Left ventricle myocardium superior (tissue), 1 donor: Measurements from ENCODE around the gene IFI27. TPM values are rescaled to one million over a fixed set of nuclear protein-coding genes. Genes with fewer than 3 reads are reported as not detected.

ENCODE experiments used
- ATAC-seq: fragments of 200-7000 bp; cut with Tn5 transposase; one replicate; pipeline ENCODE4 v1.9.1; 2020; ENCODE audit warnings: mild to moderate bottlenecking, moderate library complexity
- DNase-seq: peaks from one replicate; pipeline ENCODE4 v3.0.0-alpha.2; 2020
- intact Hi-C: fragments of 100-400 bp; cut with micrococcal nuclease; formaldehyde crosslinking; loops from one replicate; pipeline ENCODE4 v1.11.0; 2022
- total RNA-seq: library from RNA; stranded (reverse); fragmentation: NEBNext Ultra II Directional; extraction: Animal tissue kit (Norgen Biotek cat#: 25700); gene quantifications from one replicate; pipeline ENCODE4 v1.2.1, GENCODE V29; 2021
- donor health status: DM: no; HTN: yes; CAD: no; lungs with severe emphysema.

The IFI27 gene
- total RNA-seq, 1 donor from 2014 or later: 151 TPM

DNA sequence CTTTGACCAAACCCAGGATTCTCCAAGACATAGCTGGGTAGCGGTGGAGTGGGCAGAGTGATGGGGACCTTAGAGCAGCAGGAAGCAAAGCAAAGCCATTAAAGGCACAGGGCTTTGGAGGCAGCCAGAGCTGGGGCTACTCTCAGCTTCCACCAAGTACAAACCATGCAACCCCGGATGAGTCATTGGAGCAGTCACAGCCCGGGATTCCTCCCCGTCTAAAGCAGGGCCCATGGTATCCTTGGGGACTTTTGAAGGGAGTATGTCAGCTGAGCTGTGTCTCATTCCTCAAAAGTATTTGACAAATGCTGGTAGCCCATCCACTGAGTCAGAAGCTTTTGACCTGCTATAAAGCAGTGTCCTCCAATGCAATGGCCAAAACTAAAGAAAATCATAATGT is 9.7 kb upstream of the IFI27 start:
- DNase-seq (no peak), ATAC-seq (no peak)
- intact Hi-C loops: no loop called here

DNA sequence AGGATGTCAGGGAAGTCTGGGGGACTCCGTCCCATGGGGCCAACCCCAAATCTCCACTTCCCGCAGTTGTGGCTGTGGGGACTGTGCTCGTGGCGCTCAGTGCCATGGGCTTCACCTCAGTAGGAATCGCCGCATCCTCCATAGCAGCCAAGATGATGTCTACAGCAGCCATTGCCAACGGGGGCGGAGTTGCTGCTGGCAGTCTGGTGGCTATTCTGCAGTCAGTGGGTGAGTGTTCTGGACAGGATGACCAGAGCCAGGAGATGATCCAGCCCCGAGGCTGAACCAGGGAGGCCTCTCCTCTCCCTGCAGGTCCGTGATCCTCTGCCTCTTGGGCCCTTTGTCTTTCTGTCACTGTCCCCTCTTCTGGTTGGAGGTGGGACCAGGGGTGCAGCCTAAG is 8.8 kb upstream of the IFI27 start:
- intact Hi-C loops: no loop called here
- ATAC-seq: no peak
- peak; percentile 47 for DNase-seq

DNA sequence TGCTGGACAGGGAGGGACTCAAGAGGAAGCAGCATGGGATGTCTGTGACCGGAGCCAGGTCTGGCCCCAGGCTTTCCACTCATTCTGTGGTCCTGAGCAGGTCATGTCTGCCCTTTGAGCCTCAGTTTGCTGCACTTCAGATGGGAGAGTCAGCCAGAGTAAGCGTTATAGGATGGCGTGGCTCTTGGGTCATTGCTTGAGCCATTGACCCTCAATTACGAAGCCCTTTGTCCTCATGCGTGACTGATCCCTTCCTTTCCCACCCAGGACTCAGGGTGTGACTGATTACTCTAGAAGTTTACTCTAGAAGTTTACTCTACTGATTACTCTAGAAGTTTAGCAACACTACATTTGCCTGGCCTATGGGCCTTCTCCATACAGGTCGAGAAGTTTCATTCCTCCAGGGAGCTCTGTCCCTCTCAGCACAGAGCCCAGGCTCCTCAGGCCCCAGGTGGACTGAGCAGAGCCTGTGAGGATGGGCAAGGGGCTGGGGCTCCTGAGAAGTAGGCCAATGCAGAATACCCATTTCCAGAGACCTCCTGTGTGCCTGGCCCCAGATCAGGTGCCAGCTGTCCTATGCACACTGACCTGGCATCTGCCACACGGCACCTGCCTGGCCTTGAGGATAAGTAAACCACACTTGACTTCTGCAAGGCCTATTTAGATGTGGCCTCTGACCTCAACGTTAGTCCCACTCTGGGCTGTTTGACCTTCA is 7.6 kb upstream of the IFI27 start:
- intact Hi-C loops: no loop called here
- no peak for DNase-seq
- no peak for ATAC-seq

DNA sequence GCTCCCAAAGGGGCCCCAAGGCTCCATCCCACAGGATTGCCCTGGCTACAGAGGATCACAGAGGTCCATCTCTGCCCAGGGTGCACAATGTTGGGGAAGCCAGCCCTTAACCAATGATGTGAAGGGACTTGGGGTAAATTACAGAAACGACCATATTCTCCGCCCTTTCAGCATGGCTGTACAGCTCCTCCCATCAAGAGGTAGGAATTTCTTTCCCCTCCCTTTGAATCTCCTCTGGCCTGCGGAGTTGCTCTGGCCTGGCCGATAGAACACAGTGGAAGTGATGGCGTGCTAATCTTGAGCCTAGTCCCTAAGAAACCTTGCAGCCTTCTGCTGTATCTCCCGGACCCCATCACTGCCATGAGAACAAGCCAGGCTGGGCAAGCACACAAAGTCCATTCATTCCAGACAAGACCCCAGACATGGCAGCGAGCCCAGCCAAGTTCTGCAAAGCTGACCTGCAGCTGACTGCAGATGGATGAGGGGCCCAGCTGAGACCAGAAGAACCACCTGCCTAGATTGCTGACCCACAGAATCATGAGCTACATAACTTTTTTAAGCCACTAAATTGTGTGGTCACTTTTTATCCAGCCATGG is 6.9 kb upstream of the IFI27 start:
- intact Hi-C loops: no loop called here
- DNase-seq: no peak
- no peak for ATAC-seq

DNA sequence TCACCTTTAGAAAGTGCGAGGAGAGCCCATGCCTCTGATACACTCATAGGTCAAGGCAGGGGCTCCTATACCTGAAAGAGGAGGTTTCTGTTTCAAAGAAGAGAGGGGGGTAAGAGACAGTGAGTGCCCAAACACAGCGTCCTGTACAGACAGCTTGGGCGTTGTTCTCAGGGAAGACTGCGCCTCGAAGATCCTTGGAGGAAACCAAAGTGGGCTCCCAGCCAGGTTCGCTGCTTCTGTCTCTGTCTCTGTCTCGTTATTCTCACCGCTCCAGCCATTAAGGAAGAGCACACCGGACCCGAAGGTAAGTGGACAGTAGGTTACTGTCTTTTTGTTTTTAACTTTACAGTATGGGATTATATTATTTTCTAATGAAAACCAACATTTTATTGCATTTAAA is 5.8 kb upstream of the IFI27 start:
- DNase-seq (no peak), ATAC-seq (no peak)
- intact Hi-C loops: no loop called here

DNA sequence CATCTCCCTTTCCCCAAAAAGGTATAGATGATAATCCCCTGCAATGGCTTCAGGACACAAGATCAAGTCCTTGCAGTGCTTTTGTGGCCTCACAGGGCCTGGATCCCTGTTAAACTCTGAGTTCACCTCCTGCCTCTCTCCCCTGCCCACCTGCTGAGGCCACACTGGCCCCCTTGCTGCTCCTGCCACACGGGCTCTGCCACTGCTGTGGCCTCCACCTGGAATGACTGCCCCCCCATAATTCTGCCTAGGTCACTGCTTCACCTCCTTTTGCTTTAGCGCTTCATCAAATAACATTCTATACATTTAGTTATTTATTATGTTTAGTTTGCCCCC is 653 bp upstream of the IFI27 start:
- DNase-seq: no peak
- ATAC-seq: no peak
- intact Hi-C loops: no loop called here

DNA sequence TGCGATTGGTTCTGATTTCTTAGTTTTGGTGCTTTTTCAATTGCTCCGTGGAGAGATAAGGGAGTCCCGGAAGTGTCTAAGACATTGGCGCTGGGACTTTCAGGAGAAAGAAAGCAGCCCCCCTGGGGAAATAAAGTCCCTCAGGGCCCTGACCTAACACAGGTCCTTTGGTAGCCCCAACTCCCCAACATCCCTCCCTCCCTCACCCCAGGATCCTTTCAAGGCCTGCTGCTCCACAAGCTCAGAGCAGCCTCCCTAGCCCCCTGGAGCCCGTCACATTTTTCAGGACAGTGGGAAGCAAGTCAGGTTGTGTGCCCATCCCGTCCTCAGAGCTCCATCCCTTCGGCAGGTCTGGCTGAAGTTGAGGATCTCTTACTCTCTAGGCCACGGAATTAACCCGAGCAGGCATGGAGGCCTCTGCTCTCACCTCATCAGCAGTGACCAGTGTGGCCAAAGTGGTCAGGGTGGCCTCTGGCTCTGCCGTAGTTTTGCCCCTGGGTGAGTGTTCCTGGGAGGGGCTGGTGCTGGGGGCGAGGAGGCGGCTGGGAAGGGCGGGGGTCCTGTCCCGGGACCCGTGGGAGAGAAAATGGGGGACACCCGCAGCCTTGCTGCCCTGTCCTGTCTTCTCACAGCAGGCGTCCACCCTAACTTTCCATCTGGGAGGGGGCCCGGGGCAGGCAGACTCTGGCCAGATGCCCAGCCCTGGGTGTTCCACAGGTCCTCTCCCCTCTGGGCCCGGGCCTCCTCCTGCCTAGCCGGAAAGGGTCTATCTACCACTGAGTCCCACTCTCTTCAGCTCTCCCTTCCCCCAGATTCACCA is 950 bp downstream of the IFI27 start:
- intact Hi-C loops: no loop called here
- DNase-seq: no peak
- ATAC-seq: no peak

DNA sequence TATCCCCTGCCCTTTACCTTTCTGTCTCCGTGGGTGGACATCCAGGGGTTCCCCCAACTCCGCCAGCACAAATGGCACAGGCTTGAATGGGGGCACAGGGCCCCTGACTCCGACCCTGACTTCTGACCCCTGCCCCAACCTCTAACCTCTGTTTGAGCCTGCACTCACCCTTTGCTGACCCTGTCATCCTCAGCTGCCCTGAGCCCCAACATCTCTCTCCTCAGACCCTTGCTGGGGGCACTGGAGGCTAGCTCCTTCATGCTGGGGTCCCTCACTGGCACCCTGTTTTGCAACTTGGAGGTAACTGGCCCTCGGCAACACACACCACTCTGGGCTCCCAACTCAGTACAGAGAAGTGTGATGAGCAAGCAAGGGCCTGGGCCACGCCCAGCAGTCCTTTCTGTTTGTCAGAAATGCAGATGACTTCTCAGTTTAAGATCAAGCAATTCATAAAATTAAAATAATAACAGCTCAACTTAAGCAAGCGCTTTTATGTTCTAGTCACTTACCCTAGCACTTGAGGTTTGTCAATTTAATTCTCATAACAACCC is 2.1 kb downstream of the IFI27 start:
- intact Hi-C loops: no loop called here

DNA sequence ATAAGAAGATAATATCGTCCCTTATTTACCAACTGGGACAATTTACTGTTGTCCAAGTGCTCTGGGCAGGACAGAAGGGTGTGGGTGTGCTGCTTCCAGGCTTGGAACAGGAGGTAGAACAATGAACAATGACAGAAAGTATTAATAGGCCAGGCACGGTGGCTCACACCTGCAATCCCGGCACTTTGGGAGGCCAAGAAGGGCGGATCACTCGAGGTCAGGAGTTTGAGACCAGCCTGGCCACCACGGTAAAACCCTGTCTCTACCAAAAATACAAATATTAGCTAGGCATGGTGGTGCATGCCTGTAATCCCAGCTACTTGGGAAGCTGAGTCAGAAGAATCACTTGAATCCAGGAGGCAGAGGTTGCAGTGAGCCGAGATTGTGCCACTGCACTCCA is 2.5 kb downstream of the IFI27 start:
- DNase-seq (no peak), ATAC-seq (no peak)
- intact Hi-C loops: no loop called here

More for the DNA sequence above, 2.1 kb downstream of the IFI27 start:
- no peak for DNase-seq
- no peak for ATAC-seq

DNA sequence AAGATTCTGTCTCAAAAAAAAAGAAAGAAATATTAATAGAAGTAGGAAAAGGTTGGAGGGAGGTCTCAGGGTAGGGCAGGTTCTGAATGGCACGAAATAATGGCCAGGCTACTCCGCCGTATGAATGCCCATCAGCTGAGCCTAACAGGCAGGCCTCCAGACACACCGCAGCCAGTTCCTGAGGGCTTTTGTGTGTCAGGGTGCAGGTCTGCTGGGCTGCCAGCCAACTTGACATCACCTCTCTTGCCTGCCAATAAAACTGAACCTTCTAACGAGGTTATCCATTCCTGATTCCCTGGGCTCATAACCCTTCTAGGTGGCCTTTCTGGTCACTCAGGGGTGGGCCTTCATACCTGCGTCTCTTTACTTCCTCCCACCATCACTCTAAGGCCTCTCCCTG is 3.0 kb downstream of the IFI27 start:
- intact Hi-C loops: no loop called here
- peak; percentile 73 for DNase-seq
- ATAC-seq: peak; percentile 48

DNA sequence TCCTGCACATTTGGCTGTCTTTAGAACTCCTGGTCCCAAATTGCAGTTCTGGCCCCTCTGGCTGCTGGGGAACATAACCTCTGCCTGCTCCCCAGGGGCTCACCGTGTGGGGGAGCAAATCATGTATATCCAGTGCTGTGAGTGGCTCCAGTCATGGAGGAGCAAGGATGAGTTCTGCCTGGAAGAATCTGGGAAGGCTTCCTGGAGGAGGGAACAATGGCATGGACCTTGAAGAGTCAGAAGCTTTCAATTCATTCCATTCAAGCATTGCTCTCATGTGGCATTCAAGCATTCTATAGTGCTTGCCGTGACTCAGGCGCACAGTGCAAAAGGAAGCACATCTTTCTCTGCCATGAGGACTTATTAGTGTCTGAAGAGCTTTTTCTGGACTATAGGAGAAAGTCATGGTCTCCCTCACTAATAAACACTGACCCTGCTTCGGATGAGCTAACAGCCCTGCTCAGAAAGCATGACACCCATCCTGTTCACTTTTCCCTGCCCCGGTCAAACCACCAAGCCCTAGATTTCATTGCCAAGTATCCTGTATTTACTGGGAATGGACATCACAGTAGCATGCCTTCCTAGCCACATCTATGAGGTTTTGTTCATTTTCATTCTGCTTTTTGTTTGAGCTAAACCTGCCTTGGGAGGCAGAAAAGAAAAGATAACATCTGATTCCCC is 3.5 kb downstream of the IFI27 start:
- no peak for DNase-seq
- intact Hi-C loops: no loop called here
- no peak for ATAC-seq

DNA sequence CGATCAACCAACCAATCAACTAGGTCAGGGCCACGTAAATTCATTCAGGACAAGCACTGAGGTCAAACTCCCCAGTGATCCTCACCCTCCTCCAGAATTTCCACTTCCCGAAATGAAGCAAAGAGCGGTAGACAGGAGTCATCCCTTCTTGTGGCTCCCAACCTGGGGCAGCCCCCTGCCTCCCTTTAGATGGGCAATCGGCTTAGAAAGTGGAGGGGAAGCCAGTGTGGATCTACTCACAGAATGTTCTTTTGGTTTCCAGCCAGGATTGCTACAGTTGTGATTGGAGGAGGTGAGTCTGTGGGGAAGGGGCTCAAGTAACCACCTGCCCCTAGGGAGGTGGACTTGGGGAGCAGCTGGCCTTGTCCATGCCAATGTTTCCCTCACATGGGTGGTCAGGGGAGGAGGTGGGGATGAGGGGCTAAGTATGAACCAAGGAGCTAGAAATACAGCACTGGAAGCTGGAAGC is 4.1 kb downstream of the IFI27 start:
- no peak for DNase-seq
- intact Hi-C loops: no loop called here
- ATAC-seq: no peak

DNA sequence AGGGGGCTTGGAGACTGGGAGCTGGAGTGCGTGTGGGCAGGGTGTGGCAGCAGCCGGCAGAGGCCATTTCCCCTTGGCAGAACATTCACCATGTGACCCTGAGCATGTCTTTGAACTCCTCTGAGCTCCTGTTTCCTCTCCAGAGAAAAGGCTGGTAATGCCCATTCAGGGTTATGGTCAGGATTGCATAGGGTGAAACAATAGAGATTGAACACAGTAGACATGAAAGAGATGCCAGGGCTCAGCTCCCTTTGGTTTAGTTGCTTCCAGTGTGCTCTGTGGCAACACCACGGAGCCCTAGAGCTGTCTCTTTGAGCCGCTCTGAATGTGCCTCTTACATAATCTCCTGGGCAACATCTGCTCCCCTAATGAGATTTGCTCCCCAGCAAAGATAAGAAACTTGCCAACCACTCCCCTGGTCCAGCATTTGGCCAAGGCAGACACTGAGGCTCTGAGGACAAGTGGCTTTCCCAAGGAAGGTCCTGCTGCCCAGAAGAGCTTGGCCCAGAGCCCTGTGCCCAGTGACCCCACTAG is 4.6 kb downstream of the IFI27 start:
- intact Hi-C loops: no loop called here
- peak; percentile 60 for ATAC-seq
- DNase-seq: no peak

DNA sequence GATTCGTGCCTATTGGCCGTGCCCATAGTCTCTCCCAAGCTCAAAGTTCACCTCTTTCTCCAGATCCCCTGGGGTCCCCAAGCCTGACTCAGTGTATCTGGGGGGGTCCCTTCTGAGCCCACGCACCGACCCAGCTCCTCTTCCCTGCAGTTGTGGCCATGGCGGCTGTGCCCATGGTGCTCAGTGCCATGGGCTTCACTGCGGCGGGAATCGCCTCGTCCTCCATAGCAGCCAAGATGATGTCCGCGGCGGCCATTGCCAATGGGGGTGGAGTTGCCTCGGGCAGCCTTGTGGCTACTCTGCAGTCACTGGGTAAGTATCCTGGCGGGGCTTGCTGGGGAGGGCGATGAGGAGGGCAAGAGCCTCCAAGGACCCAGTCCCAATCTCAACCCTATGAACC is 5.1 kb downstream of the IFI27 start:
- intact Hi-C loops: no loop called here
- DNase-seq (no peak), ATAC-seq (no peak)

DNA sequence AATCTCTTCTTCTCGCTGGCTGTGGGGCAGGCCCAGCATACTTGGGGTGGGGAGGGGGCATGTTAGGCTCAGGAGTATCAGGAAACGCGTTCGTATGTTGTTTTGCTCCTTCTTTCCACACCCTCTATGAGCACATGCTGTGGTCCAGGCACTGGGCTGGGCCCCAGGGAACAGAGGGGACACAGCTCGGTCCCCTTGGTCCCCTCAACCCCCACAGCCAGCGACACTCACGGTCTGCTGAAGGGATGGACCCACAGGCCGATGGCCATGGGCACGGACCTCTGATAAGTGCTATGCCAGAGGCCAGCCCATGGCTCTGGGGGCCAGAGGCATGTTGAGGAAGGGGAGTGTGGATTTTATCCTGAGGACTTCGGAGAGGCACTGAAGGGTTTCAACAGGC is 6.2 kb downstream of the IFI27 start:
- ATAC-seq (no peak), DNase-seq (no peak)
- intact Hi-C loops: no loop called here

DNA sequence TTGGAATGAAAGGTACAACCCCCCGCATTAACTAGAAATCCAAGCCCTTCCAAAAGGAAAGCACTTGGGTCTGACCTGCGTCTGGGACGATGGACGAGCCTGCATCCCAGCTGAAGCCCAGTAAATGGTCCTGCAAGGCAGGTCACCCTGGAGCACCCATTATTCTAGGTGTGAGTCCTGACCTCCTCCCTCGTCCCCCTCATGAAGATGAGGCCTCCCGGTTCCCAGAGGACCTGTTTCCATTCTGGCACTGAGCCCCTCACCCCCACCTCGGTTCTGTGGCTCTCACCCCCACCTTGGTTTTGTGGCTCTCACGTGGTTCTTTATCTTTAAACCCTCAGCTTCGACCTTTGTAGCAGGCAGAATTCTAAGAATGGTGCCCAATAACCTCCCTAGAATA is 7.3 kb downstream of the IFI27 start:
- DNase-seq (no peak), ATAC-seq (no peak)
- intact Hi-C loops: no loop called here

DNA sequence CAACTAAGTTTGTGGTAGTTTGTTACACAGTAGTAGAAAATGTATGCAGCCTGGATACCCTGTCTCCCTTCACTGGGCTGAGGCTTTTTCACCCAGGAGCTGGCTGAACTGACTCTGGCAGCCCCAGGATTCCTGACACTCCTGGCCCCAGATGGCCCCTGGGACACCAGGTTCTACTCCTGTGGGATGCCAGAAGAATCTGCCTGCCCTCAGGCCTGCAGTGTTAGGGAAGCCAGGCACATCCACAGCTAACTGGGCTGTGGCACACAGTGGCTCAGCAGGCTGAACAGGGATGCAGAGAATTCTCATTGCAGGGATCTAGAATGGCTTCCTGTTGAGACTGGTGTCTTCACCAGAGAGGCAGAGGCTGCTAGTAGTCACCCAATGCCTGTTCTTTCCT is 8.5 kb downstream of the IFI27 start:
- DNase-seq (no peak), ATAC-seq (no peak)
- intact Hi-C loops: no loop called here

DNA sequence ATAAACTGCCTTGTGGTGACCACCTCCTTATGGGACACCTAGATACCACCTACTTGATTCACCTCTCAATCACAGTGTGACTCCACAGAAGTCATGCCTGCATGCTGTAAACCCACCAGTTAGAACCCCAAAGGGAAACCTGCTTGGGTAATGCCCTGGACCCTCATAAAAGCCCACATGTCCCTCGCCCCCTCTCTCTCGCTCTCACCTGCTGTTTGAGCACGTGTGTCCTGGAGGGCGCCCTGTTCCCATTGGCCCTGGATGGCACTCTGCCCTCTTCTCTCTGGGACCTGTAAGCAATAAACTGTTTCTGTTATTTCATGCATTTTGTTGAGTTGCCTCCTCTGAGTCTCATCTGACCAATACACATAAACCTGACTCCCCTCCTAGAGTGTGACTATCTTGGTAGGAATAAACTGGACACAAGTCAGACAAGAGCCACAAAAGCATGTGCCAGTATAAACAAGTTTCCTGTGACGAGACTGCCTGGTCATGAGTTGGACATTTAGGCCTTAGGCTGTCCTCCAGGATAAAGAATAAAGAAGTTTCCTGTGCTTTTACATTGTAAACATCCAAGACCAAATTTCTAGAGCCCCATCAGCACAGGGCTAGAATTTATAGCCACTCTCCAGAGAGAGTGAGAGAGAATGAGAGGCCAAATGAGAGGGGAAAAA is 10.3 kb downstream of the IFI27 start:
- DNase-seq: no peak
- intact Hi-C loops: no loop called here
- no peak for ATAC-seq

DNA sequence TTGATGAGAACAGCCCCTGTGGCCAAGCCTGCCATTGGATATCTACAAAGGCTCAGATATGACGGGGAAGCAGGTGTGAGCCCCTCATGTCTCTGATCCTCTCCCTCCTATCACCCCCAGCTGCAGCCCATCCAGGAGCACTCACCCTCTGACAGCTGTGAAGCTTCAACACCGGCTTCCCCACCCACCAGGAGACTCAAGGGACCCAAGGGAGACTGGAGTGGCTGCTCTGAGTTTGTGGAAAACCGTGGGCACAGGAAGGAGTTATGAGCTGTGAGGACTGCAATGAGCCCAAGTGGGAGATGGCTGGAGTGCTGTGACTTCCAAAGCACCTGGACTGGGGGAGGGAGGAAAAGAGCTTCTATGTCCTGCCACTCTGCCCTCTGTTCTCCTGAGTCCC is 10.9 kb downstream of the IFI27 start:
- intact Hi-C loops: no loop called here
- DNase-seq: no peak
- ATAC-seq: peak; percentile 26
